ENCODE measurements around the gene ZFAND2A.

- TF ChIP-seq CTCF (tag by site-specific recombination; IDR thresholded peaks at IDR 0.05) (no peak), ZNF792 (tag by site-specific recombination; IDR thresholded peaks at IDR 0.05) (no peak), KLF1 (tag by site-specific recombination; IDR thresholded peaks at IDR 0.05) (no peak)
These were observed 42.6 kb downstream of the ZFAND2A start for GRCh38 chr7:1117321-1117928.
